Right atrium auricular region (tissue), 2 donors: ENCODE results near the gene DAPK1. TPM values are rescaled to one million over a fixed set of nuclear protein-coding genes. Genes with fewer than 3 reads are reported as not detected.

Experiments
- DNase-seq: peaks from one replicate; pipeline ENCODE4 v3.0.0-alpha.2; 2019; ENCODE audit warnings: low spot score
- H3K27ac ChIP-seq, 2 donors: fragments of 200-600 bp; sonication (generic); 1 replicate in 1 of 2; 2 replicates in 1 of 2; pipeline ENCODE4 v1.5.1; 2016 to 2019
- H3K27me3 ChIP-seq, 2 donors: fragments of 200-600 bp; sonication (generic); one replicate each; pipeline versions ENCODE4 v1.5.1 to v1.6.0; 2017 to 2019
- H3K36me3 ChIP-seq: fragments of 200-600 bp; sonication (generic); one replicate; pipeline ENCODE4 v1.5.1; 2016
- H3K4me1 ChIP-seq, 2 donors: fragments of 200-600 bp; sonication (generic); one replicate each; pipeline versions ENCODE4 v1.5.1 to v1.6.0; 2017 to 2019
- H3K4me3 ChIP-seq, 2 donors: fragments of 200-600 bp; sonication (generic); 1 replicate in 1 of 2; 2 replicates in 1 of 2; pipeline ENCODE4 v1.5.1; 2017 to 2019; ENCODE audit warnings: mild to moderate bottlenecking in 1 of 2, moderate library complexity in 1 of 2
- H3K9me3 ChIP-seq, 2 donors: fragments of 200-600 bp; sonication (generic); one replicate each; pipeline ENCODE4 v1.5.1; 2019
- CTCF ChIP-seq, 2 donors: fragments of 200-600 bp; sonication (generic); IDR thresholded peaks; one replicate each; pipeline ENCODE4 v1.5.1; 2019; ENCODE audit warnings: antibody characterized with exemption in 2 of 2
- total RNA-seq, 2 donors: library from RNA; depleted of rRNA; stranded (reverse); fragments of >200 nt; gene quantifications; one replicate each; pipeline ENCODE4 v1.1.0, GENCODE V29; 2016

DAPK1 gene
- total RNA-seq, 2 donors from 2014 or later: 10.1 to 23.0 TPM

GRCh38 chr9:87533271-87533670, 35.6 kb downstream of the DAPK1 start:
- Histone ChIP-seq H3K27me3 (no peaks in the 10 kb centered on the region), H3K36me3 (no peaks in the 10 kb centered on the region), H3K27ac (no peak overlapping the region), H3K4me3 (no peak overlapping the region), H3K4me1 (no peaks in the 10 kb centered on the region), H3K9me3 (no peaks in the 10 kb centered on the region)
- TF ChIP-seq CTCF (IDR thresholded peaks at IDR 0.05): no peak
- no peak for DNase-seq

- Histone ChIP-seq H3K4me3 (no peak overlapping the region), H3K36me3 (no peaks in the 10 kb centered on the region), H3K27me3 (no peaks in the 10 kb centered on the region), H3K27ac (no peak overlapping the region), H3K9me3 (no peaks in the 10 kb centered on the region), H3K4me1 (no peaks in the 10 kb centered on the region)
- DNase-seq: no peak
- TF ChIP-seq CTCF (IDR thresholded peaks at IDR 0.05): no peak
Observed at GRCh38 chr9:87534036-87534435, 36.4 kb downstream of the DAPK1 start.

- Histone ChIP-seq H3K27ac (no peak overlapping the region), H3K27me3 (no peaks in the 10 kb centered on the region), H3K9me3 (no peaks in the 10 kb centered on the region), H3K36me3 (no peaks in the 10 kb centered on the region), H3K4me3 (no peak overlapping the region), H3K4me1 (no peaks in the 10 kb centered on the region)
- DNase-seq: no peak
- no peak for TF ChIP-seq CTCF (IDR thresholded peaks at IDR 0.05)
Observed at GRCh38 chr9:87534957-87535356, 37.3 kb downstream of the DAPK1 start.

GRCh38 chr9:87535817-87536539, 38.3 kb downstream of the DAPK1 start:
- Histone ChIP-seq H3K27me3 (no peaks in the 10 kb centered on the region), H3K36me3 (no peaks in the 10 kb centered on the region), H3K27ac (no peak overlapping the region), H3K9me3 (no peaks in the 10 kb centered on the region), H3K4me3 (no peak overlapping the region), H3K4me1 (no peaks in the 10 kb centered on the region)
- no peak for TF ChIP-seq CTCF (IDR thresholded peaks at IDR 0.05)
- no peak for DNase-seq

GRCh38 chr9:87537625-87538024, 40.0 kb downstream of the DAPK1 start:
- DNase-seq: no peak
- Histone ChIP-seq H3K4me1 (no peaks in the 10 kb centered on the region), H3K27me3 (no peaks in the 10 kb centered on the region), H3K9me3 (no peaks in the 10 kb centered on the region), H3K36me3 (no peaks in the 10 kb centered on the region), H3K4me3 (no peak overlapping the region), H3K27ac (no peak overlapping the region)
- TF ChIP-seq CTCF (IDR thresholded peaks at IDR 0.05): no peak
